Kidney (tissue), 14 donors: ENCODE measurements around the gene TNXB. TPM values are rescaled to one million over a fixed set of nuclear protein-coding genes. Genes with fewer than 3 reads are reported as not detected.

ENCODE experiments used
- DNase-seq, 5 donors: peaks; one replicate each; pipeline ENCODE4 v3.0.0-alpha.2; 2013 to 2020
- FAIRE-seq: peaks from 2 replicates; lab custom pipeline; 2012; peaks lifted over from hg19 to GRCh38; lab: Jason Lieb, UNC
- H3K27ac ChIP-seq, 2 donors: one replicate each; pipeline ENCODE4 v1.7.0; 2013; ENCODE audit warnings: low read depth in 2 of 2, low read length in 2 of 2, inconsistent platforms in 1 of 2
- H3K27me3 ChIP-seq: one replicate; pipeline ENCODE4 v1.7.1; 2013; ENCODE audit warnings: low read length, inconsistent platforms; ENCODE audit not compliant: control insufficient read depth, insufficient read depth
- H3K36me3 ChIP-seq, 3 donors: one replicate each; pipeline versions ENCODE4 v1.7.0 to v1.7.1; 2013; ENCODE audit warnings: low read length in 3 of 3, control low read depth in 1 of 3, inconsistent platforms in 1 of 3; ENCODE audit not compliant: insufficient read depth in 3 of 3, control insufficient read depth in 2 of 3
- H3K4me1 ChIP-seq, 3 donors: one replicate each; pipeline versions ENCODE4 v1.7.0 to v1.7.1; 2013; ENCODE audit warnings: low read length in 3 of 3, inconsistent platforms in 1 of 3, low read depth in 1 of 3; ENCODE audit not compliant: control insufficient read depth in 2 of 3, insufficient read depth in 2 of 3
- H3K4me3 ChIP-seq, 3 donors: one replicate each; pipeline versions ENCODE4 v1.7.0 to v1.8.1; 2013; ENCODE audit warnings: low read length in 3 of 3, control low read depth in 1 of 3, inconsistent platforms in 1 of 3
- H3K9ac ChIP-seq, 3 donors: one replicate each; pipeline versions ENCODE4 v1.7.0 to v1.7.1; 2013; ENCODE audit warnings: low read length in 3 of 3, control low read depth in 1 of 3, inconsistent platforms in 1 of 3
- H3K9me3 ChIP-seq, 3 donors: one replicate each; pipeline versions ENCODE4 v1.7.0 to v1.7.1; 2013; ENCODE audit warnings: low read length in 3 of 3, control low read depth in 1 of 3, inconsistent platforms in 1 of 3; ENCODE audit not compliant: control insufficient read depth in 2 of 3, insufficient read depth in 1 of 3
- intact Hi-C: fragments of 100-400 bp; cut with DNase I; formaldehyde crosslinking; loops from one replicate; pipeline ENCODE4 v1.11.1; 2022
- polyA plus RNA-seq: library from polyadenylated mRNA; stranded (reverse); fragments of 350-450 nt; fragmentation: Illumina TruSeq; extraction: RNeasy Lipid Tissue Mini Kit (QIAGEN cat#74804); gene quantifications from one replicate; pipeline ENCODE4 v1.2.3, GENCODE V29; 2014; ENCODE audit warnings: low read depth, low replicate concordance; ENCODE audit not compliant: insufficient read depth
- total RNA-seq: library from RNA; stranded (reverse); fragmentation: NEBNext Ultra II Directional; extraction: Animal tissue kit (Norgen Biotek cat#: 25700); gene quantifications from one replicate; pipeline ENCODE4 v1.2.1, GENCODE V29; 2021
- TF ChIP-seq, protein P1 (sequence below): IDR thresholded peaks from 3 replicates; pipeline ENCODE4 v1.5.1; 2012; ENCODE audit warnings: mild to moderate bottlenecking, moderate library complexity, borderline replicate concordance; ENCODE audit not compliant: insufficient read depth; ENCODE audit errors: extremely low read depth
- donor health status: control.
- donor health status: control.
- donor health status: control.
- donor health status: control.
- donor health status: control.
- donor health status: DM: yes; HTN: yes; CAD: no.
- donor health status: Normal renal cell carcinoma (clear cell type).

TNXB gene
- total and polyA plus RNA-seq, 2 donors from 2014 or later, result 13.3 to 88.2 TPM

DNA sequence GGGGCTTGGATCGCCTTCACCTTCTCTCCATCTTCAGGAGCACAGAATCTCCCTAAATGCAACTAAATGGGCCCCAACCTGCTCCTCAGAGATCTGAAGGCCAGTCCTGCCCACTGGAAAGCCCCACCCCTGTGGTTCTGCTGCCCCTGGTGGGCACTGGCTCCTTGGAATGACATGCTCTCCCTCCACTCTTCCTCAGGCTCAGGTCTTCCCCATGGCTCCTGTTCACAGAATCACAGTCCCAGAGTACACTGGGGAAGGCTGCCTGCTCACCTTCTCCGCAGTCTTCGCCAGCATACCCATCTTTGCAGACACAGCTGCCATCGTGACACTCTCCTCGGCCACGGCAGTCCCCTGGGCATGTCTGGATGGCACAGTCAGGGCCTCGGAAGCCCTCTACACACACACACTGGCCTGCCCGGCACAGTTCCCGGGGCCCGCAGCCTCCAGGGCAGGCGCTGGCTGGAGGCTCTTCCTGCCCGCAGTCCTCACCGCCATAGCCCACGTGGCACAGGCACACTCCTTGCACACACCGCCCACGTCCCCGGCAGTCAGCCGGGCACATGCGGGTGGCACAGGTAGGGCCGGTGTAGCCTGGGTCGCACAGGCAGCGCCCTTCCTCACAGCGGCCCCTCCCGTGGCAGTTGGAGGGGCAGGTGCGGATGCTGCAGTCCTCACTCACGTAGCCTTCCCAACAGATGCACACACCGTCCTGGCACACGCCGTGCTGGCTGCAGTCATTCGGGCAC, 13.6 kb downstream of the TNXB start:
- DNase-seq (no peak), FAIRE-seq (no peak)
- TF ChIP-seq, protein P1, sequence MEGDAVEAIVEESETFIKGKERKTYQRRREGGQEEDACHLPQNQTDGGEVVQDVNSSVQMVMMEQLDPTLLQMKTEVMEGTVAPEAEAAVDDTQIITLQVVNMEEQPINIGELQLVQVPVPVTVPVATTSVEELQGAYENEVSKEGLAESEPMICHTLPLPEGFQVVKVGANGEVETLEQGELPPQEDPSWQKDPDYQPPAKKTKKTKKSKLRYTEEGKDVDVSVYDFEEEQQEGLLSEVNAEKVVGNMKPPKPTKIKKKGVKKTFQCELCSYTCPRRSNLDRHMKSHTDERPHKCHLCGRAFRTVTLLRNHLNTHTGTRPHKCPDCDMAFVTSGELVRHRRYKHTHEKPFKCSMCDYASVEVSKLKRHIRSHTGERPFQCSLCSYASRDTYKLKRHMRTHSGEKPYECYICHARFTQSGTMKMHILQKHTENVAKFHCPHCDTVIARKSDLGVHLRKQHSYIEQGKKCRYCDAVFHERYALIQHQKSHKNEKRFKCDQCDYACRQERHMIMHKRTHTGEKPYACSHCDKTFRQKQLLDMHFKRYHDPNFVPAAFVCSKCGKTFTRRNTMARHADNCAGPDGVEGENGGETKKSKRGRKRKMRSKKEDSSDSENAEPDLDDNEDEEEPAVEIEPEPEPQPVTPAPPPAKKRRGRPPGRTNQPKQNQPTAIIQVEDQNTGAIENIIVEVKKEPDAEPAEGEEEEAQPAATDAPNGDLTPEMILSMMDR, result no peak
- peaks cover 0 to 10% (median 3%) of the 10 kb centered on the region in 3 donors for H3K4me1 ChIP-seq
- peaks cover 9% of the 10 kb centered on the region for H3K27me3 ChIP-seq
- no peak overlapping the region for H3K4me3 ChIP-seq
- H3K36me3 ChIP-seq, result no peaks in the 10 kb centered on the region
- intact Hi-C loops, result no loop called here
- no peak overlapping the region for H3K9ac ChIP-seq
- no peaks in the 10 kb centered on the region for H3K9me3 ChIP-seq
- no peak overlapping the region for H3K27ac ChIP-seq

DNA sequence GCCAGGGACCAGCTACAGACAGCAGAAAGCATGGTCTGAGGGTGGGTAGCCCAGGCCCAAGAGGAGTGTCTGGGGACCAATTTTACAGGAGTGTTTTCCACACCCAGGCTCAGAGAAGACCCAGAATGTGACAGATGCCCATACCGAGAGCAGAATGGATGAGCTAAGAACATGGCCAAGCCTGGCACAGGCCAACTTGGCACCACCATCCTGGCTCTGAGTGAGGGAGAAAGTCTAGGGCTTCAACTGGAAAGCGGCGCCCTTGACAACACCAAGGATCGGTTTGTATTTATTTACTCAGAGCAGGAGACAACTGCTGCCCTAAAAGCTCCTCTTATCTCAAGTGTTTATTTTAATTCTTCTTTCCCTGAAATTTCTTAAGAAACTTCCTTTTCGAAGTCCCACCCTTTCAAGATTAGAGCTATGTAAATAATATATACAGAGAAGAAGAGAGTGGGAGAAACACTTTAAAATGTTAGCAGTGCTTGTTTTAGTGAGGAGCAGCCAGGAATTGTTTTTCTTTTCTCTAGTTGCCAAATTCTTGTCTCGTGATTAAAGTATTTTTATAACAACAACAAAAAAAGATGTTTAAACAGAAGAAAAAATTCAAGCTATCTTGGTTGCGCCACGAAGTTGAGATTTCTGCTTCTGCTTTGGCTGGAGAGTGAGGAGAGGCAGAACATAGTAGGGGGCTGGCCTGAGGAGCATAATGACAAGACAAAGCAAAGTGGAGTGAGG, 16.2 kb downstream of the TNXB start:
- Histone ChIP-seq H3K36me3 (no peaks in the 10 kb centered on the region), H3K9ac (no peak overlapping the region), H3K27ac (peak overlapping the region in 1 of 2 donors; percentile 59), H3K9me3 (no peaks in the 10 kb centered on the region), H3K4me1 (peaks cover 0 to 10% (median 3%) of the 10 kb centered on the region in 3 donors), H3K27me3 (peaks cover 9% of the 10 kb centered on the region), H3K4me3 (no peak overlapping the region)
- intact Hi-C loops, result no loop called here
- FAIRE-seq (no peak), DNase-seq (peak in 1 of 5 donors; percentile 79)
- TF ChIP-seq, protein P1, result no peak

DNA sequence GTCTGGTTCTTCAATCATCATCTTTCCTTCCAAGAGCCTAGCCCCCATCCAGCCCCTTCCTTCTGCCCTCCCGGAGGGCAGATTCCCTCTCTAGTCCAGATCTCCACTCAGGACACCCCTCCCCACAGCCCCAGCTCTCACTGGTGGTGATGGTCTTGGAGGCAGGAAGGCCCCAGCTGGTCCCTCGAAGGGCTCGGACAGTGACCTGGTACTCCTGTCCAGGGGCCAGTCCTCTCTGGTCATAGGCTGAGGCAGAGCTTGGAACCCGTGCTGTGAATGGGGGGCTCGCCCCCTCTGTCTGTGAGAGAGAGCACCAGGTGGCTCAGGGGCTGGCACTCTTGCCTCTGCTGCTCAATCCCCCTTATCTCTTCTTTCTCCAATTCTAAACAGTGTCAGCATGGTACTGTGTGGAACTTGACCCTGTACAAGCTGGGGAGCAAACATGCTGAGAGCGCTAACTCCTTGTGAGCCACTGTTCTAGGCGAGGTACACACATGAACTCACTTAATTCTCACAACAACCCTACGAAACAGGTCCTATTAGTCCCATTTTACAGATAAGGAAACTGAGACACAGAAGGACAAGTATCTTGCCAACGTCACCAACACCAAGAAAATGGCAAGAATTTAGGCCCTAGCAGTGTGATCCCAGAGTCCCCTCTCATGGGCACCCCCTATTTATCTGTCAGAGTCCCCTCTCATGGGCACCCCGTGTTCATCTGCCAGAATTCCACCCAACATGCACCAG, 19.9 kb downstream of the TNXB start:
- no peaks in the 10 kb centered on the region for H3K27me3 ChIP-seq
- H3K9me3 ChIP-seq, result no peaks in the 10 kb centered on the region
- H3K4me1 ChIP-seq, result peaks cover 0 to 7% (median 0%) of the 10 kb centered on the region in 3 donors
- H3K36me3 ChIP-seq, result no peaks in the 10 kb centered on the region
- no peak overlapping the region for H3K4me3 ChIP-seq
- H3K27ac ChIP-seq, result no peak overlapping the region
- DNase-seq (no peak), FAIRE-seq (no peak)
- TF ChIP-seq, protein P1, result no peak
- intact Hi-C loops, result no loop called here
- no peak overlapping the region for H3K9ac ChIP-seq
